GM19452 (cell line): Measurements from ENCODE around the gene NHLH2.

ENCODE experiments used
- ATAC-seq: cut with Tn5 transposase; IDR thresholded peaks from one replicate; pipeline ENCODE4 v1.9.1; 2021; ENCODE audit not compliant: unreplicated experiment

Gene NHLH2

GRCh38 chr1:115840605-115841460 is at the start of gene NHLH2:
Gene NHLH2 (minus strand): TSS chr1:115841126. CDS start chr1:115838372, 2,754 bp downstream.
- ATAC-seq: no peak

GRCh38 chr1:115890580-115890979 is 49.7 kb upstream of the NHLH2 start:
- ATAC-seq: no peak

GRCh38 chr1:115888976-115889375 is 48.0 kb upstream of the NHLH2 start:
- no peak for ATAC-seq

GRCh38 chr1:115882913-115883902 is 42.3 kb upstream of the NHLH2 start:
- ATAC-seq: no peak

- no peak for ATAC-seq
Measured at GRCh38 chr1:115880981-115881672, 40.2 kb upstream of the NHLH2 start.

GRCh38 chr1:115879977-115880376 is 39.1 kb upstream of the NHLH2 start:
- ATAC-seq: no peak

GRCh38 chr1:115877511-115877910 is 36.6 kb upstream of the NHLH2 start:
- ATAC-seq: no peak

GRCh38 chr1:115874904-115875303 is 34.0 kb upstream of the NHLH2 start:
- ATAC-seq: no peak

- ATAC-seq: no peak
Measured at GRCh38 chr1:115874497-115874896, 33.6 kb upstream of the NHLH2 start.

GRCh38 chr1:115873184-115873583 is 32.3 kb upstream of the NHLH2 start:
- no peak for ATAC-seq

GRCh38 chr1:115869064-115869463 is 28.1 kb upstream of the NHLH2 start:
- no peak for ATAC-seq

GRCh38 chr1:115867216-115867615 is 26.3 kb upstream of the NHLH2 start:
- ATAC-seq: no peak

GRCh38 chr1:115865704-115866380 is 24.9 kb upstream of the NHLH2 start:
- ATAC-seq: no peak

GRCh38 chr1:115862403-115862802 is 21.5 kb upstream of the NHLH2 start:
- ATAC-seq: no peak

GRCh38 chr1:115854005-115854404 is 13.1 kb upstream of the NHLH2 start:
- ATAC-seq: no peak

- no peak for ATAC-seq
Measured at GRCh38 chr1:115850937-115851336, 10.0 kb upstream of the NHLH2 start.

GRCh38 chr1:115847787-115848186 is 6.9 kb upstream of the NHLH2 start:
- no peak for ATAC-seq

GRCh38 chr1:115842948-115843347 is 2.0 kb upstream of the NHLH2 start:
- ATAC-seq: no peak

GRCh38 chr1:115839679-115840237 is 1.2 kb downstream of the NHLH2 start:
- ATAC-seq: no peak

- no peak for ATAC-seq
Measured at GRCh38 chr1:115839029-115839678, 1.8 kb downstream of the NHLH2 start.
